Measurements from ENCODE around the gene ERC2.

ERC2 gene

DNA sequence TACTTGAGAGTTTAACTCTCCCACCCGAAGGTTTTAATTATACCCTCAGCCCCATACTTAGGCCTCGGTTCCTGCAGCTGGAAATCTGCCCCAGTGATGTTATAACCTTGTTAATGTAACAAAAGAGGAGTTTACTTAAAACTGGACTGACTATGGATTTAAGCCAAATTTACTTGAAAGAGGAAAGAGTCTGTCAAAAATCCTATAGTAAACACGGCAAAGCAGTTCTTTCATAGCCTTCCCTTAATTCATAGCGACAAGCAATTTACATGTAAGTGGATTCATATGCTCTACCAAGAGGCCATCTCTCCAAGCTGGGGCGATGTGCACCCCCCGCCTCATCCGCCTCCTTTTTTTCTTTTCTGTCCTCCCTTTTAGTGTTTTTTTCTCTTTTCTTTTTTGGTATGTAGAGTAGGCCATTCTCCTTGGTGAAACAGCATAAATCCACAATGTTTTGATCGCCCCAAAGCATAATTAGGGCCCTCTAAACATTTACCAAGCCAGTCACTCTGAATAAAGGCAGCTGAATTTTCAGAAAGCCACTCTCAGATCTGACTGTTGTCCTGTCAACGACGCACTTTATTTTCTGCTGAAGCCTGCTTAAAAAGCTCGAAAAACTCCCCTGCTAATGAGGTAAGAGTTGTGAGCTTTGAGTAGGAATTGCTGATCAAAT lies 608.1 kb downstream of the ERC2 start:
- no peak for TF ChIP-seq CTCF (conservative IDR thresholded peaks at IDR 0.05; ENCODE audit: low read length)
- H3K4me3 ChIP-seq (ENCODE audit: low read length), result no peak overlapping the region
- DNase-seq (ENCODE audit: low read depth), result no peak

- TF ChIP-seq CTCF (conservative IDR thresholded peaks at IDR 0.05; ENCODE audit: low read length), result no peak
- DNase-seq (ENCODE audit: low read depth), result no peak
- H3K4me3 ChIP-seq (ENCODE audit: low read length), result no peak overlapping the region
These were observed 609.0 kb downstream of the ERC2 start for GRCh38 chr3:55859305-55859704.

DNA sequence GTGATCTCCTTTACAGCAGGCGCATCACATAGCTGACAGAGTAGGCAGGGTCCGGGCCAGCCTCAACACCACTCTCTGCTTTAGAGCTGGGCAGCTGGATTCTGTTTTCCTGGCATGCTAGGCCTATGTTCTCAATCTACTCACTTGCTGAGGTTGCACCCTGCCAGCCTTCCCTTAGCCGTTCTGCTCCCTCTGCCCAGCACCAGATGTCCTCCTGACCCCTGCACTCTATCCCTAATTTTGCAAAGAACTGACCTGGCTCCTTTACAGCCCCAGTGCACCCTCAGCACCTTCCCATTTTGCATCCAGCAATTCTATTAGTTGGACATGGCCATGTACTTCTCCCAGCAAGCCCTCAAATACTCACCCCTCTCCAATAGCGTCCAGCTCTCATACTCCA lies 609.5 kb downstream of the ERC2 start:
- H3K4me3 ChIP-seq (ENCODE audit: low read length), result no peak overlapping the region
- no peak for DNase-seq (ENCODE audit: low read depth)
- TF ChIP-seq CTCF (conservative IDR thresholded peaks at IDR 0.05; ENCODE audit: low read length), result no peak

DNA sequence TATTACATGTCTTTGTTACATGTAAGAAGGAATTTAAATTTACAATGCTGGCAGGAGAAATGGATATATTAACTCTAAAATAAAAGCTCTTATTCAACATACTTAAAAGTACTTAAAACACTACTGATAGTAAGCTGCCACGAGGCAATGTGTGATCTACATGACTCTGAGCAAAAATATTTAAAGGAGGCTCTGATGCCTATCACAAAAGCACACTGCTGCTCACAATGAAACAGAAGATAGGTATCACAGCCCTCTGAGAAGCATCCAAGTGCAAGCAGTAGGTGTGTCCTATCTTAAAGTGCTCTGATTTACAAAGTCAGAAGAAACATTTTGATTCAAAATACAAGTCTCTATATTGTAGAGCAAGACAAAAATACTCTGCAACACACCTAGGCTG lies 610.0 kb downstream of the ERC2 start:
- DNase-seq (ENCODE audit: low read depth), result no peak
- TF ChIP-seq CTCF (conservative IDR thresholded peaks at IDR 0.05; ENCODE audit: low read length), result no peak
- H3K4me3 ChIP-seq (ENCODE audit: low read length), result no peak overlapping the region

DNA sequence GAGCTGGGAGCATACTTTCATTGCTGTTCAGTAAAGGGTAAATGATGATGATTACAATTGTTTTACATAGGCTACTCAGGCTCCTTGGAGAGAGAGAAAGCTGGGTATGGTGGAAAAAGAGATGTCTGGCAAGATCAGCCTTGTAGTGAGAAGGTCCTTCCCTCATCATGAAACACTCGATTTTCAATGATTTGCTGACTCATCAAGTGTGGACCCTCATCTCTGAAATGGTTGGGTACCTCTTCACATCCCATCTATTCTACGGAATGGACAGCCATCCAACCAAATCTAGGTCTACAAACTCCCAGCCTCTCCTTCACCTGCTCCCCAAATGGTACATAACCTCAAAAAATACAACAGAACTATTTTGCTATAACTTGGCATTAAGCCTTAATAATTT lies 610.6 kb downstream of the ERC2 start:
- DNase-seq (ENCODE audit: low read depth), result no peak
- no peak overlapping the region for H3K4me3 ChIP-seq (ENCODE audit: low read length)
- TF ChIP-seq CTCF (conservative IDR thresholded peaks at IDR 0.05; ENCODE audit: low read length), result no peak

DNA sequence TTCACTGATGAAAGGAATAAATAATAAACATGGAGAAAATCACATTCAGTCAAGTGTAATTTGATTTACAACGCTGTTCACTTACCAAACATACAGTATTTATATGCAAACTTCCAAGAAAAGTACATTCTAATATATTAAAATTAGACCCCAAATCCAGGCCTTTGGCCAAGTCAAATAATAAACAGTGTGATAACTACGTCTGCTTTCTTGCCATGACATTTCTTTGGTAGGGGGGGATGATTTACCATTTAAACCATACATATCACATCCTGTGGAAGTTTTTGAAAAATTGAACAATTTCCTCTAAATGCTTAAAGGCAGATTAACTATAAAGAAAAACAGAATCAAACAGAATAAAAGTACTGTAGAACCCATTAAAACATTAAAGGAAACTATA lies 613.0 kb downstream of the ERC2 start:
- no peak for TF ChIP-seq CTCF (conservative IDR thresholded peaks at IDR 0.05; ENCODE audit: low read length)
- no peak overlapping the region for H3K4me3 ChIP-seq (ENCODE audit: low read length)
- no peak for DNase-seq (ENCODE audit: low read depth)

- no peak for DNase-seq (ENCODE audit: low read depth)
- no peak for TF ChIP-seq CTCF (conservative IDR thresholded peaks at IDR 0.05; ENCODE audit: low read length)
- H3K4me3 ChIP-seq (ENCODE audit: low read length), result no peak overlapping the region
These were observed 613.8 kb downstream of the ERC2 start for GRCh38 chr3:55854494-55854893.
